ENCODE results near the gene PPIL1. TPM values are rescaled to one million over a fixed set of nuclear protein-coding genes. Genes with fewer than 3 reads are reported as not detected.

PPIL1 gene
- total and polyA plus RNA-seq, 2 of the 13 experiments (the other 11 are each of a cell fraction or from before 2014, with no cell fraction given), result 74.2 to 144 TPM

DNA sequence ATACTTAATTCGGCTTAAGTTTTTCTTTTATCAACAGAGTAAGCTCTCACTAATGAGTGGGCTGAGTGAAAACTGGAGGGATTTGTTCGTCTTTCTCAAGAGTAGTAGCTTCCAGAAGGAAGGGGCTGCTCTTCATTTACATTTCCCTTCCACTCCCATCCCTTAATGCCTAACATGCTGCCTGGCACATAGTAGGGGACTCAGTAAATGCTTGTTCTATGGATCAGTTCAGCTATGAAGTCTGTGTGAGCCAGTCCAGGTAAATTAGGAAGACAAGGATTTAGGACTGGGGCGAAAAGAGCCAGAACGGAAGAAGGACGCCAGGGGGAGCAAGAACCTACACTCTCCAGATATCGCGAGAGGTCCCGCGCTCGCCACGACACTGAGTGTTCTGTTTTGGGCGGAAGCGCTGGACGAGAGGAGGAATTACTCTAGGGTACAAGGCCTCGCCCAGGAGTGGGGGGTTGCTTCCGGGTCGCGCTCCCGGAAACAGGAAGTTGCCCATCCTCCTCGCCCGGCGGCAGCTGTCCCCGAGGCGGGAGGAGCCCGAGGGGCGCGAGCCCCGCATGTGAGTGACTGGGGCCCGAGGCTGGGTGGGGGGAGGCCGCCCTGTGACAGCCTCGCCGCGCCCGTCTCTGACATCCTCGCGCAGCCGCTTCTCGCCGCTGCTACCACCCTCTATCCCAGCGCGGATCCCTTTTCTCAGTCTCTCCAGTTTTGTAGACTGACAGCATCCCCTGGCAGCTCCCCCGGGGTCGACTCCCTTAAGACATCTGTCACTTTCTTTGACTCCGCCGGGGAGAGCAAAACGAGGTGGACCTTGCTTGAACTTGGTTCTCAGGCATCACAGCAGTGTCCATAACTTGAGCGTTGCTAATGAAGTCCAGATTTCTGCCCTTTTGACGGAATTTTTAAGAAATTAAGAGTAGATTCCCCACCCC is 11.1 kb upstream of the PPIL1 start, which contains the start of gene C6orf89 (continued):
- TF ChIP-seq SAFB2 (CRISPR knock-in tag; IDR thresholded peaks at IDR 0.05; ENCODE audit: borderline replicate concordance, low read depth), result peak; percentile 96
- TF ChIP-seq TMF1 (CRISPR knock-in tag; IDR thresholded peaks at IDR 0.05; ENCODE audit: low read depth), result 0 out of 2 replicates have a peak, but pooled peaks have one; percentile 43
- no peak for TF ChIP-seq KDM1A (CRISPR knock-in tag; IDR thresholded peaks at IDR 0.05)
- no peak for TF ChIP-seq SUZ12 (IDR thresholded peaks at IDR 0.05; ENCODE audit: low read depth, low read length)
- TF ChIP-seq, protein P1, sequence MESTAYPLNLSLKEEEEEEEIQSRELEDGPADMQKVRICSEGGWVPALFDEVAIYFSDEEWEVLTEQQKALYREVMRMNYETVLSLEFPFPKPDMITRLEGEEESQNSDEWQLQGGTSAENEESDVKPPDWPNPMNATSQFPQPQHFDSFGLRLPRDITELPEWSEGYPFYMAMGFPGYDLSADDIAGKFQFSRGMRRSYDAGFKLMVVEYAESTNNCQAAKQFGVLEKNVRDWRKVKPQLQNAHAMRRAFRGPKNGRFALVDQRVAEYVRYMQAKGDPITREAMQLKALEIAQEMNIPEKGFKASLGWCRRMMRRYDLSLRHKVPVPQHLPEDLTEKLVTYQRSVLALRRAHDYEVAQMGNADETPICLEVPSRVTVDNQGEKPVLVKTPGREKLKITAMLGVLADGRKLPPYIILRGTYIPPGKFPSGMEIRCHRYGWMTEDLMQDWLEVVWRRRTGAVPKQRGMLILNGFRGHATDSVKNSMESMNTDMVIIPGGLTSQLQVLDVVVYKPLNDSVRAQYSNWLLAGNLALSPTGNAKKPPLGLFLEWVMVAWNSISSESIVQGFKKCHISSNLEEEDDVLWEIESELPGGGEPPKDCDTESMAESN (CRISPR knock-in tag; conservative IDR thresholded peaks at IDR 0.05), result peak; percentile 95
- TF ChIP-seq SMYD3 (CRISPR knock-in tag; IDR thresholded peaks at IDR 0.05), result peak; percentile 75; the same call in 1 of the 2 replicates
- TF ChIP-seq RXRA (CRISPR knock-in tag; IDR thresholded peaks at IDR 0.05), result peak; percentile 90
- TF ChIP-seq, protein P2, sequence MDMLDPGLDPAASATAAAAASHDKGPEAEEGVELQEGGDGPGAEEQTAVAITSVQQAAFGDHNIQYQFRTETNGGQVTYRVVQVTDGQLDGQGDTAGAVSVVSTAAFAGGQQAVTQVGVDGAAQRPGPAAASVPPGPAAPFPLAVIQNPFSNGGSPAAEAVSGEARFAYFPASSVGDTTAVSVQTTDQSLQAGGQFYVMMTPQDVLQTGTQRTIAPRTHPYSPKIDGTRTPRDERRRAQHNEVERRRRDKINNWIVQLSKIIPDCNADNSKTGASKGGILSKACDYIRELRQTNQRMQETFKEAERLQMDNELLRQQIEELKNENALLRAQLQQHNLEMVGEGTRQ (IDR thresholded peaks at IDR 0.05; ENCODE audit: low read depth, low read length), result no peak
- TF ChIP-seq, protein P2 (CRISPR knock-in tag; IDR thresholded peaks at IDR 0.05; ENCODE audit: borderline replicate concordance), result no peak; the same call in 1 of the 2 replicates
- no peak for TF ChIP-seq ZSCAN12 (CRISPR knock-in tag; IDR thresholded peaks at IDR 0.05)
- TF ChIP-seq RARA (CRISPR knock-in tag; IDR thresholded peaks at IDR 0.05), result peak; percentile 50
- TF ChIP-seq, protein P3, sequence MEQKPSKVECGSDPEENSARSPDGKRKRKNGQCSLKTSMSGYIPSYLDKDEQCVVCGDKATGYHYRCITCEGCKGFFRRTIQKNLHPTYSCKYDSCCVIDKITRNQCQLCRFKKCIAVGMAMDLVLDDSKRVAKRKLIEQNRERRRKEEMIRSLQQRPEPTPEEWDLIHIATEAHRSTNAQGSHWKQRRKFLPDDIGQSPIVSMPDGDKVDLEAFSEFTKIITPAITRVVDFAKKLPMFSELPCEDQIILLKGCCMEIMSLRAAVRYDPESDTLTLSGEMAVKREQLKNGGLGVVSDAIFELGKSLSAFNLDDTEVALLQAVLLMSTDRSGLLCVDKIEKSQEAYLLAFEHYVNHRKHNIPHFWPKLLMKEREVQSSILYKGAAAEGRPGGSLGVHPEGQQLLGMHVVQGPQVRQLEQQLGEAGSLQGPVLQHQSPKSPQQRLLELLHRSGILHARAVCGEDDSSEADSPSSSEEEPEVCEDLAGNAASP (CRISPR knock-in tag; IDR thresholded peaks at IDR 0.05; ENCODE audit: borderline replicate concordance), result peak; percentile 88
- peak; percentile 11; the same call in 1 of the 2 replicates for TF ChIP-seq HMG20A (CRISPR knock-in tag; IDR thresholded peaks at IDR 0.05; ENCODE audit: borderline replicate concordance)
- TF ChIP-seq AGO1 (IDR thresholded peaks at IDR 0.05; ENCODE audit: low read depth, low read length, poor library complexity, severe bottlenecking), result peak; percentile 62
- TF ChIP-seq, protein P4, sequence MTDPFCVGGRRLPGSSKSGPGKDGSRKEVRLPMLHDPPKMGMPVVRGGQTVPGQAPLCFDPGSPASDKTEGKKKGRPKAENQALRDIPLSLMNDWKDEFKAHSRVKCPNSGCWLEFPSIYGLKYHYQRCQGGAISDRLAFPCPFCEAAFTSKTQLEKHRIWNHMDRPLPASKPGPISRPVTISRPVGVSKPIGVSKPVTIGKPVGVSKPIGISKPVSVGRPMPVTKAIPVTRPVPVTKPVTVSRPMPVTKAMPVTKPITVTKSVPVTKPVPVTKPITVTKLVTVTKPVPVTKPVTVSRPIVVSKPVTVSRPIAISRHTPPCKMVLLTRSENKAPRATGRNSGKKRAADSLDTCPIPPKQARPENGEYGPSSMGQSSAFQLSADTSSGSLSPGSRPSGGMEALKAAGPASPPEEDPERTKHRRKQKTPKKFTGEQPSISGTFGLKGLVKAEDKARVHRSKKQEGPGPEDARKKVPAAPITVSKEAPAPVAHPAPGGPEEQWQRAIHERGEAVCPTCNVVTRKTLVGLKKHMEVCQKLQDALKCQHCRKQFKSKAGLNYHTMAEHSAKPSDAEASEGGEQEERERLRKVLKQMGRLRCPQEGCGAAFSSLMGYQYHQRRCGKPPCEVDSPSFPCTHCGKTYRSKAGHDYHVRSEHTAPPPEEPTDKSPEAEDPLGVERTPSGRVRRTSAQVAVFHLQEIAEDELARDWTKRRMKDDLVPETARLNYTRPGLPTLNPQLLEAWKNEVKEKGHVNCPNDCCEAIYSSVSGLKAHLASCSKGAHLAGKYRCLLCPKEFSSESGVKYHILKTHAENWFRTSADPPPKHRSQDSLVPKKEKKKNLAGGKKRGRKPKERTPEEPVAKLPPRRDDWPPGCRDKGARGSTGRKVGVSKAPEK (CRISPR knock-in tag; IDR thresholded peaks at IDR 0.05; ENCODE audit: borderline replicate concordance), result peak; percentile 97; the same call in 1 of the 2 replicates
- peak; percentile 67; the same call in 1 of the 2 replicates for TF ChIP-seq PPARG (CRISPR knock-in tag; conservative IDR thresholded peaks at IDR 0.05)
- TF ChIP-seq SMARCE1 (IDR thresholded peaks at IDR 0.05; ENCODE audit: borderline replicate concordance), result no peak
- peak; percentile 81; the same call in 1 of the 2 replicates for TF ChIP-seq ZIK1 (CRISPR knock-in tag; IDR thresholded peaks at IDR 0.05; ENCODE audit: borderline replicate concordance, low read depth)

Data from HepG2 (cell line).